ENCODE data around the gene SYTL2.

Gene SYTL2

GRCh38 chr11:85726381-85726780 is 84.6 kb downstream of the SYTL2 start:
- no peak for DNase-seq

GRCh38 chr11:85725510-85726258 is 85.3 kb downstream of the SYTL2 start:
- DNase-seq = no peak

- DNase-seq = no peak
Observed at GRCh38 chr11:85724748-85725465, 86.0 kb downstream of the SYTL2 start.

- DNase-seq = no peak
Observed at GRCh38 chr11:85723088-85723487, 87.9 kb downstream of the SYTL2 start.

GRCh38 chr11:85721191-85721590 is 89.8 kb downstream of the SYTL2 start:
- DNase-seq = no peak

- DNase-seq = no peak
Observed at GRCh38 chr11:85718991-85719807, 91.7 kb downstream of the SYTL2 start.

- no peak for DNase-seq
Observed at GRCh38 chr11:85718126-85718943, 92.6 kb downstream of the SYTL2 start.

GRCh38 chr11:85717429-85717828 is 93.5 kb downstream of the SYTL2 start:
- no peak for DNase-seq

- DNase-seq = no peak
Observed at GRCh38 chr11:85712953-85713352, 98.0 kb downstream of the SYTL2 start.

- no peak for DNase-seq
Observed at GRCh38 chr11:85710917-85711316, 100.0 kb downstream of the SYTL2 start.

GRCh38 chr11:85709941-85710702 is 100.8 kb downstream of the SYTL2 start:
- no peak for DNase-seq

- no peak for DNase-seq
Observed at GRCh38 chr11:85705800-85706199, 105.1 kb downstream of the SYTL2 start.

GRCh38 chr11:85704967-85705366 is 106.0 kb downstream of the SYTL2 start:
- no peak for DNase-seq

- DNase-seq = no peak
Observed at GRCh38 chr11:85699957-85700741, 110.8 kb downstream of the SYTL2 start.

GRCh38 chr11:85698195-85698594 is 112.7 kb downstream of the SYTL2 start:
- no peak for DNase-seq

GRCh38 chr11:85697747-85698146 is 113.2 kb downstream of the SYTL2 start:
- no peak for DNase-seq

GRCh38 chr11:85695546-85695945 is 115.4 kb downstream of the SYTL2 start:
- no peak for DNase-seq

- DNase-seq = no peak
Observed at GRCh38 chr11:85694385-85694980, 116.5 kb downstream of the SYTL2 start.

GRCh38 chr11:85685820-85686459 is 125.0 kb downstream of the SYTL2 start, which contains the start of gene CCDC89:
TSS of gene CCDC89 (minus strand) at chr11:85686195. CDS start at chr11:85686130, 65 bp downstream.
- no peak for DNase-seq
